Measurements from ENCODE around the gene CTDP1. TPM values are rescaled to one million over a fixed set of nuclear protein-coding genes. Genes with fewer than 3 reads are reported as not detected.

Gene CTDP1
- total RNA-seq, 2 experiments from 2014 or later = 11.9 to 15.4 TPM

- Histone ChIP-seq H3K9me3 (ENCODE audit: low read length) (no peaks in the 10 kb centered on the region), H3K4me3 (ENCODE audit: low read depth, low read length, poor library complexity, severe bottlenecking) (no peak overlapping the region), H3K36me3 (ENCODE audit: insufficient read depth, low read length) (no peaks in the 10 kb centered on the region), H3K4me2 (ENCODE audit: low read length) (no peak overlapping the region), H3K27ac (ENCODE audit: low read depth, low read length, poor library complexity, severe bottlenecking) (no peak overlapping the region), H3K79me2 (ENCODE audit: insufficient read depth, low read depth, low read length) (no peaks in the 10 kb centered on the region), H4K20me1 (ENCODE audit: insufficient read depth, low read length) (no peaks in the 10 kb centered on the region), H3K9me2 (ENCODE audit: insufficient read depth, low read length) (no peaks in the 10 kb centered on the region), H3K4me1 (ENCODE audit: insufficient read depth, low read length, poor library complexity, severe bottlenecking) (no peaks in the 10 kb centered on the region), H2AFZ (ENCODE audit: low read length) (no peak overlapping the region)
- POLR2A ChIA-PET = no interaction called here
- CTCF ChIA-PET (ENCODE audit: unreplicated experiment) = no interaction called here
- intact Hi-C loops (cut with micrococcal nuclease; ENCODE audit: unreplicated experiment) = no loop called here
- no TSS peak for BruUV-seq (replicated peaks)
- DNase-seq (ENCODE audit: low spot score) = no peak
- TF ChIP-seq CTCF (conservative IDR thresholded peaks at IDR 0.05; ENCODE audit: low read length) (no peak), EZH2phosphoT487 (IDR thresholded peaks at IDR 0.05; ENCODE audit: borderline replicate concordance, low read depth, low read length) (no peak)
These were observed 100.1 kb downstream of the CTDP1 start for GRCh38 chr18:79779700-79780190.

GRCh38 chr18:79780547-79780946 is 100.9 kb downstream of the CTDP1 start:
- H2AFZ ChIP-seq (ENCODE audit: low read length) = no peak overlapping the region
- no peak for TF ChIP-seq CTCF (conservative IDR thresholded peaks at IDR 0.05; ENCODE audit: low read length)
- TF ChIP-seq EZH2phosphoT487 (IDR thresholded peaks at IDR 0.05; ENCODE audit: borderline replicate concordance, low read depth, low read length) = no peak
- no peaks in the 10 kb centered on the region for H3K9me2 ChIP-seq (ENCODE audit: insufficient read depth, low read length)
- no peaks in the 10 kb centered on the region for H3K4me1 ChIP-seq (ENCODE audit: insufficient read depth, low read length, poor library complexity, severe bottlenecking)
- no peak overlapping the region for H3K4me3 ChIP-seq (ENCODE audit: low read depth, low read length, poor library complexity, severe bottlenecking)
- DNase-seq (ENCODE audit: low spot score) = no peak
- BruUV-seq (replicated peaks) = no TSS peak
- CTCF ChIA-PET (ENCODE audit: unreplicated experiment) = no interaction called here
- intact Hi-C loops (cut with micrococcal nuclease; ENCODE audit: unreplicated experiment) = no loop called here
- no peak overlapping the region for H3K27ac ChIP-seq (ENCODE audit: low read depth, low read length, poor library complexity, severe bottlenecking)
- H3K4me2 ChIP-seq (ENCODE audit: low read length) = no peak overlapping the region
- H3K9me3 ChIP-seq (ENCODE audit: low read length) = no peaks in the 10 kb centered on the region
- no peaks in the 10 kb centered on the region for H3K36me3 ChIP-seq (ENCODE audit: insufficient read depth, low read length)
- POLR2A ChIA-PET = no interaction called here
- no peaks in the 10 kb centered on the region for H4K20me1 ChIP-seq (ENCODE audit: insufficient read depth, low read length)
- H3K79me2 ChIP-seq (ENCODE audit: insufficient read depth, low read depth, low read length) = no peaks in the 10 kb centered on the region

- Histone ChIP-seq H3K79me2 (ENCODE audit: insufficient read depth, low read depth, low read length) (no peaks in the 10 kb centered on the region), H3K27ac (ENCODE audit: low read depth, low read length, poor library complexity, severe bottlenecking) (no peak overlapping the region), H3K4me1 (ENCODE audit: insufficient read depth, low read length, poor library complexity, severe bottlenecking) (no peaks in the 10 kb centered on the region), H3K36me3 (ENCODE audit: insufficient read depth, low read length) (no peaks in the 10 kb centered on the region), H3K9me2 (ENCODE audit: insufficient read depth, low read length) (no peaks in the 10 kb centered on the region), H3K4me3 (ENCODE audit: low read depth, low read length, poor library complexity, severe bottlenecking) (no peak overlapping the region), H3K9me3 (ENCODE audit: low read length) (no peaks in the 10 kb centered on the region), H2AFZ (ENCODE audit: low read length) (no peak overlapping the region), H4K20me1 (ENCODE audit: insufficient read depth, low read length) (no peaks in the 10 kb centered on the region), H3K4me2 (ENCODE audit: low read length) (no peak overlapping the region)
- POLR2A ChIA-PET = no interaction called here
- CTCF ChIA-PET (ENCODE audit: unreplicated experiment) = no interaction called here
- intact Hi-C loops (cut with micrococcal nuclease; ENCODE audit: unreplicated experiment) = no loop called here
- TF ChIP-seq CTCF (conservative IDR thresholded peaks at IDR 0.05; ENCODE audit: low read length) = no peak
- no peak for TF ChIP-seq EZH2phosphoT487 (IDR thresholded peaks at IDR 0.05; ENCODE audit: borderline replicate concordance, low read depth, low read length)
- no peak for DNase-seq (ENCODE audit: low spot score)
- no TSS peak for BruUV-seq (replicated peaks)
These were observed 101.8 kb downstream of the CTDP1 start for GRCh38 chr18:79781331-79781941.
